ENCODE data around the gene SNRK. TPM values are rescaled to one million over a fixed set of nuclear protein-coding genes. Genes with fewer than 3 reads are reported as not detected.

The SNRK gene
- total and polyA plus RNA-seq, 2 donors (not counting 3 experiments of a cell fraction or from before 2014, with no cell fraction given): 43.3 to 99.9 TPM

DNA sequence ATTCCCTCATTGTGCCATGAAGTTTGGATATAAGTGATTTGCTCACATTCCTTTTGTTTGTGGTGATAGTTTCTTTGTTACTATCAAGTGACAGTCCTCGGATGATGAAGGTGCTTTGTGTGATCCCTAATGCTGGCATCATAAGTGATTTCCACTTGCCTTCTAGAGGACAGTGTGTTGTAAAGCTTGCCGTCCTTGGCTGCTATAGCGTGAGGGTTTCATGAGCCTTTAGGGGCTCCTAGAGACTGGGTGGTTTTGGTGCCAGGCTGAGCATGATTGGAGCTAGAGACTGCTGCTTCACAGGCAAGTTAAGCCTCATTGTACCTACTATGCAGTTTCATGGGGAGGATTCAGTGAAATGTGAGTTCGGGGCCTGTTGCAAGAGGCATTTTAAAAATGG lies 12.4 kb downstream of the SNRK start:
- H2AFZ ChIP-seq (ENCODE audit: low read depth, low read length): no peak overlapping the region
- DNase-seq (ENCODE audit: low read depth, low spot score): no peak
- ChIA-PET CTCF (interaction anchor here (0.9 to 3.2 kb wide), 3 partner anchors 18 to 337 kb away, joined by 3 to 12 read pairs (median 4); no protein-coding TSS in a partner anchor), POLR2A (interaction anchor here (1.1 kb wide), 1 partner anchor 13 kb away, joined by 3 read pairs; the partner anchor contains the start of gene SNRK)
- peaks cover 11 to 16% of the 10 kb centered on the region in 2 experiments for H3K36me3 ChIP-seq (ENCODE audit: control insufficient read depth in 2 of 2, extremely low read depth in 1 of 2, insufficient read depth in 2 of 2, low read length in 2 of 2)
- no peaks in the 10 kb centered on the region for H3K9me1 ChIP-seq (replicated peaks; ENCODE audit: control insufficient read depth, extremely low read depth, insufficient read depth, low read length)
- TF ChIP-seq, protein P1, sequence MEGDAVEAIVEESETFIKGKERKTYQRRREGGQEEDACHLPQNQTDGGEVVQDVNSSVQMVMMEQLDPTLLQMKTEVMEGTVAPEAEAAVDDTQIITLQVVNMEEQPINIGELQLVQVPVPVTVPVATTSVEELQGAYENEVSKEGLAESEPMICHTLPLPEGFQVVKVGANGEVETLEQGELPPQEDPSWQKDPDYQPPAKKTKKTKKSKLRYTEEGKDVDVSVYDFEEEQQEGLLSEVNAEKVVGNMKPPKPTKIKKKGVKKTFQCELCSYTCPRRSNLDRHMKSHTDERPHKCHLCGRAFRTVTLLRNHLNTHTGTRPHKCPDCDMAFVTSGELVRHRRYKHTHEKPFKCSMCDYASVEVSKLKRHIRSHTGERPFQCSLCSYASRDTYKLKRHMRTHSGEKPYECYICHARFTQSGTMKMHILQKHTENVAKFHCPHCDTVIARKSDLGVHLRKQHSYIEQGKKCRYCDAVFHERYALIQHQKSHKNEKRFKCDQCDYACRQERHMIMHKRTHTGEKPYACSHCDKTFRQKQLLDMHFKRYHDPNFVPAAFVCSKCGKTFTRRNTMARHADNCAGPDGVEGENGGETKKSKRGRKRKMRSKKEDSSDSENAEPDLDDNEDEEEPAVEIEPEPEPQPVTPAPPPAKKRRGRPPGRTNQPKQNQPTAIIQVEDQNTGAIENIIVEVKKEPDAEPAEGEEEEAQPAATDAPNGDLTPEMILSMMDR (IDR thresholded peaks at IDR 0.05; ENCODE audit: extremely low read depth in 1 of 2, insufficient read depth in 1 of 2, low read depth in 1 of 2, low read length in 2 of 2): no peak
- TF ChIP-seq POLR2A (IDR thresholded peaks at IDR 0.05; ENCODE audit: low read depth, low read length): no peak
- no peak for TF ChIP-seq FOS (IDR thresholded peaks at IDR 0.05; ENCODE audit: borderline replicate concordance, insufficient read depth, low read length)
- TF ChIP-seq GATA2 (IDR thresholded peaks at IDR 0.05; ENCODE audit: insufficient read depth, insufficient read length, low read depth, low read length): no peak
- TF ChIP-seq, protein P2, sequence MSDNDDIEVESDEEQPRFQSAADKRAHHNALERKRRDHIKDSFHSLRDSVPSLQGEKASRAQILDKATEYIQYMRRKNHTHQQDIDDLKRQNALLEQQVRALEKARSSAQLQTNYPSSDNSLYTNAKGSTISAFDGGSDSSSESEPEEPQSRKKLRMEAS (IDR thresholded peaks at IDR 0.05; ENCODE audit: insufficient read depth, insufficient read length): no peak
- TF ChIP-seq JUN (IDR thresholded peaks at IDR 0.05; ENCODE audit: borderline replicate concordance, insufficient read depth, insufficient read length, low read depth): no peak
- TF ChIP-seq EZH2 (IDR thresholded peaks at IDR 0.05; ENCODE audit: borderline replicate concordance, low read depth, low read length, severe bottlenecking): no peak
- no peak for TF ChIP-seq POLR2AphosphoS5 (IDR thresholded peaks at IDR 0.05; ENCODE audit: insufficient read depth, low read depth, low read length)
- no peak for TF ChIP-seq MYC (IDR thresholded peaks at IDR 0.05; ENCODE audit: low read depth, low read length)
- intact Hi-C loops (cut with micrococcal nuclease): no loop called here
- dilution Hi-C loops (cut with MboI; ENCODE audit: extremely low pct_ligation_motif_present, low sequenced_read_pairs): no loop called here
- no peak overlapping the region for H3K27ac ChIP-seq (ENCODE audit: insufficient read depth, low read depth, low read length)
- H3K79me2 ChIP-seq (ENCODE audit: control insufficient read depth, insufficient read depth, low read length): peaks cover 100% of the 10 kb centered on the region
- no peak for FAIRE-seq
- no peak overlapping the region for H3K9ac ChIP-seq (replicated peaks; ENCODE audit: extremely low read depth, insufficient read depth, low read length)
- H3K9me3 ChIP-seq (replicated peaks; ENCODE audit: control insufficient read depth, insufficient read depth, low read length): no peaks in the 10 kb centered on the region
- H3K4me3 ChIP-seq (replicated peaks in 1 of 3; ENCODE audit: insufficient read depth in 1 of 3, low read depth in 1 of 3, low read length in 3 of 3): no peak overlapping the region
- H3K4me2 ChIP-seq (ENCODE audit: insufficient read depth, low read length): no peak overlapping the region
- peaks cover 27% of the 10 kb centered on the region for H4K20me1 ChIP-seq (replicated peaks; ENCODE audit: control insufficient read depth, extremely low read depth, insufficient read depth, low read length)
- no TSS peak for BruUV-seq (replicated peaks)
- no peaks in the 10 kb centered on the region for H3K27me3 ChIP-seq (ENCODE audit: control insufficient read depth in 2 of 2, insufficient read depth in 2 of 2, low read length in 2 of 2)
- peaks cover 40% of the 10 kb centered on the region for H3K4me1 ChIP-seq (ENCODE audit: control insufficient read depth, extremely low read depth, insufficient read depth, low read length)

All from endothelial cell of umbilical vein (primary cell).